Heart right ventricle (tissue), 16 donors: ENCODE data around the gene ZNF480. TPM values are rescaled to one million over a fixed set of nuclear protein-coding genes. Genes with fewer than 3 reads are reported as not detected.
"Not testable (repeated sequence)": the region's sequence is repeated elsewhere in the genome, so short reads cannot be mapped to it uniquely, and the experiment has no call there.

Experiments used
- ATAC-seq, 8 donors: fragments of 200-7000 bp; cut with Tn5 transposase; one replicate each; pipeline ENCODE4 v1.9.1; 2020; ENCODE audit warnings: mild to moderate bottlenecking in 8 of 8, moderate library complexity in 8 of 8, moderate number of reproducible peaks in 1 of 8
- DNase-seq, 2 donors: peaks; one replicate each; pipeline ENCODE4 v3.0.0-alpha.2; 2020
- H3K27ac ChIP-seq, 10 donors: fragments of 200-600 bp; sonication (generic) in 2 of 10; one replicate each; pipeline versions ENCODE4 v1.5.0 to v1.8.0; 2020 to 2022; ENCODE audit warnings: mild to moderate bottlenecking in 3 of 10
- H3K27me3 ChIP-seq, 7 donors: fragments of 200-600 bp; one replicate each; pipeline ENCODE4 v1.8.0; 2021 to 2022; ENCODE audit warnings: mild to moderate bottlenecking in 2 of 7
- H3K36me3 ChIP-seq, 9 donors: fragments of 200-600 bp; sonication (generic) in 1 of 9; one replicate each; pipeline versions ENCODE4 v1.5.0 to v1.8.0; 2020 to 2022; ENCODE audit warnings: mild to moderate bottlenecking in 2 of 9
- H3K4me1 ChIP-seq, 9 donors: fragments of 200-600 bp; sonication (generic) in 1 of 9; one replicate each; pipeline versions ENCODE4 v1.5.0 to v1.8.0; 2020 to 2022; ENCODE audit warnings: mild to moderate bottlenecking in 4 of 9
- H3K4me3 ChIP-seq, 10 donors: fragments of 200-600 bp; sonication (generic) in 2 of 10; one replicate each; pipeline versions ENCODE4 v1.5.0 to v1.8.0; 2020 to 2022; ENCODE audit warnings: mild to moderate bottlenecking in 7 of 10, moderate library complexity in 2 of 10
- H3K9me3 ChIP-seq, 11 donors: fragments of 200-600 bp in 10 of 11; sonication (generic) in 2 of 11; one replicate each; pipeline versions ENCODE4 v1.5.0 to v1.8.0; 2013 to 2022; ENCODE audit warnings: mild to moderate bottlenecking in 2 of 11, control low read depth in 1 of 11, moderate library complexity in 1 of 11
- WGBS, 2 donors: extraction: QIAGEN DNeasy Blood & Tissue Kit; methylation state at CpG; one replicate each; pipeline ENCODE4 v1.1.7; 2013; ENCODE audit warnings: inconsistent platforms in 1 of 2; 5-methylcytosine and 5-hydroxymethylcytosine counted together
- intact Hi-C, 10 donors: fragments of 100-400 bp; cut with DNase I; formaldehyde crosslinking; loops; one replicate each; pipeline versions ENCODE4 v1.11.1 to v1.14.2; 2022
- long read RNA-seq, 3 donors: library from polyadenylated mRNA; unstranded; transcript quantifications; one replicate each; pipeline ENCODE4 v2.0.0, GENCODE V29; 2020 to 2021
- polyA plus RNA-seq, 2 donors: library from polyadenylated mRNA; stranded (reverse); fragments of 200-250 nt; gene quantifications; one replicate each; pipeline ENCODE4 v1.2.3, GENCODE V29; 2013
- total RNA-seq, 10 donors: library from RNA; stranded (reverse); fragmentation: NEBNext Ultra II Directional in 3 of 10; extraction: Animal tissue kit (Norgen Biotek cat#: 25700) in 3 of 10; gene quantifications; one replicate each; pipeline versions ENCODE4 v1.2.1 to v1.2.4, GENCODE V29; 2021 to 2023
- TF ChIP-seq, protein P1 (sequence below), 9 donors: fragments of 200-600 bp; sonication (generic) in 2 of 9; IDR thresholded peaks; one replicate each; pipeline versions ENCODE4 v1.5.0 to v1.8.0; 2021 to 2022; ENCODE audit warnings: antibody characterized with exemption in 9 of 9, mild to moderate bottlenecking in 5 of 9, moderate library complexity in 1 of 9
- donor health status: Arrhythmogenic right ventricular cardiomyopathy.
- donor health status: ischemic (EF 13 %, LVEDD 7.1; RV severe dilation, severe dysfunction).
- donor health status: healthy with polysubstance abuse.
- donor health status: DM: no; HTN: yes; CAD: no.
- donor health status: DM: no; HTN: no; CAD: no.
- donor health status: ischemic (EF 25% LVEDD 6.9; RV normal size, moderate dysfunction).
- donor health status: ischemic (EF 25% LVEDD 5.7; RV mildly dilated, moderate dysfunction).
- donor health status: healthy.
- donor health status: DM: yes; HTN: yes; CAD: no.
- donor health status: Ischemic cardiomyopathy.
- donor health status: ischemic (EF 35%, LVEDD 5.7; RV mildly dilated, moderate dysfunction).
- donor health status: nonischemic (EF 11% LVEDD 7.7; RV severe dilation, severe dysfunction).
- donor health status: DM: yes; HTN: yes; CAD: no.
- donor health status: PGD.
- donor health status: ischemic (EF 29% LVEDD 5.4; RV normal size, mild dysfunction).
- donor health status: nonischemic (EF 23%, LVEDD 6.1; RV moderate dilation, normal function).

The ZNF480 gene
- total RNA-seq (10 to 100 TPM; 11.4 to 19.6 (median 13.4) TPM), polyA plus RNA-seq (10 to 100 TPM in 1 of 2 donors, 1 to 10 TPM in 1; 6.9 to 16.2 TPM)
- long read RNA-seq, donor 1, full-length matches to known transcripts: 2 of 8 reads
- long read RNA-seq, donor 1, partial matches to known transcripts: 4 of 8 reads
- long read RNA-seq, donor 1, other reads (novel, unspliced or antisense): 2 of 8 reads
- long read RNA-seq, donor 2, full-length matches to known transcripts: 3 of 13 reads
- long read RNA-seq, donor 2, partial matches to known transcripts: 8 of 13 reads
- long read RNA-seq, donor 2, other reads (novel, unspliced or antisense): 2 of 13 reads
- long read RNA-seq, donor 3, full-length matches to known transcripts: 7 of 11 reads
- long read RNA-seq, donor 3, partial matches to known transcripts: 0 of 11 reads
- long read RNA-seq, donor 3, other reads (novel, unspliced or antisense): 4 of 11 reads

DNA sequence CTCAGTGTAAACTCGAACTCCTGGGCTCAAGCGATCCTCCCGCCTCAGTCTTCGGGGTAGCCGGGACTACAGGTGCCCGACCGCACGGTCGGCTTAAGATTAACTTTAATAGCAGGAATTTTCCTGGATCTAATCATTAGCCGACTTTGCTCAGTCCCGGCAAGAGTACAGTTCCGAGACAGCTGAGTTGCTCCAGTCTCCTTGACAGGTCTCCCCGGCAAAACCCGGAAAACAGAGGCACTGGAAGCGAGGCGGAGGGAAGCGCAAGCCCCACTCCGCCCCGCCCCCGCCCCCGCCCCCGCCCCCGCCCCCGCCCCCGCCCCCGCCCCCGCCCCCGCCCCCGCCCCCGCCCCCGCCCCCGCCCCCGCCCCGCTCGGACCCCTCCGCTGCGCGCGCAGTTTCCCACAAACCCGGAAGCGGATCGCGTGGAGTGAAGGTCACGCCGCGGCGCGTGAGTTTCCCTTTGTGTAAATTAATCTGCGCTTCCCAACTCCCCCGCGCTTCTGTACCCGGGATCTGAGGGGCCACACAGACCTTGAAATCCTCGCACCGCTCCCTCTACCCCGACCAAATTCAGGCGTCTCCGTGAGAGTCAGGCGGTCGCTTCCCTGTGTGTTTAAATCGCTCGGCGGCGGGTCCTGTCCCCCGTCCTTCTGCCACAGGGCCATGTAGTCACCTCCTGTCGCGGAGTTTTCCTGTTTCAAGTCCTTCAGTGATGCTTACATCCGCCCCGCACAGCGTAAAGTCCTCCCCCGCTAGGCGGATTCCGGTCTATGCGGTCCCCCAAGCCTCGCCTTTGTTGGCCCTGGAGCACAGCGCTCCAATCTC lies at the start of gene ZNF480:
Gene ZNF480, plus strand, starts transcription at position 397 of the 828 bp plus-strand sequence. CDS start 3,244 bp downstream, outside the sequence.
- ATAC-seq (peak; percentile 84 to 93 (median 90)), DNase-seq (peak; percentile 84 to 89)
- TF ChIP-seq, protein P1, sequence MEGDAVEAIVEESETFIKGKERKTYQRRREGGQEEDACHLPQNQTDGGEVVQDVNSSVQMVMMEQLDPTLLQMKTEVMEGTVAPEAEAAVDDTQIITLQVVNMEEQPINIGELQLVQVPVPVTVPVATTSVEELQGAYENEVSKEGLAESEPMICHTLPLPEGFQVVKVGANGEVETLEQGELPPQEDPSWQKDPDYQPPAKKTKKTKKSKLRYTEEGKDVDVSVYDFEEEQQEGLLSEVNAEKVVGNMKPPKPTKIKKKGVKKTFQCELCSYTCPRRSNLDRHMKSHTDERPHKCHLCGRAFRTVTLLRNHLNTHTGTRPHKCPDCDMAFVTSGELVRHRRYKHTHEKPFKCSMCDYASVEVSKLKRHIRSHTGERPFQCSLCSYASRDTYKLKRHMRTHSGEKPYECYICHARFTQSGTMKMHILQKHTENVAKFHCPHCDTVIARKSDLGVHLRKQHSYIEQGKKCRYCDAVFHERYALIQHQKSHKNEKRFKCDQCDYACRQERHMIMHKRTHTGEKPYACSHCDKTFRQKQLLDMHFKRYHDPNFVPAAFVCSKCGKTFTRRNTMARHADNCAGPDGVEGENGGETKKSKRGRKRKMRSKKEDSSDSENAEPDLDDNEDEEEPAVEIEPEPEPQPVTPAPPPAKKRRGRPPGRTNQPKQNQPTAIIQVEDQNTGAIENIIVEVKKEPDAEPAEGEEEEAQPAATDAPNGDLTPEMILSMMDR (IDR thresholded peaks at IDR 0.05): peak in 3 of 9 donors; percentile 15 to 31 (median 17)
- WGBS, 2 donors: 0% methylated on average over 51 to 63 of the region's 75 CpGs
- H3K9me3 ChIP-seq: peaks cover 0 to 51% (median 0%) of the 10 kb centered on the region in 11 donors
- H3K4me1 ChIP-seq: peaks cover 0 to 22% (median 15%) of the 10 kb centered on the region in 9 donors
- intact Hi-C loops: loop anchor here in 5 of 10 donors (1.0 to 5.0 kb wide), 3 partner anchors 28 to 40 kb away; partner anchors contain the start of genes ZNF610 (in 3 of the 5) and ZNF766 (in 3 of the 5)
- peak within 1 kb of the TSS; percentile 59 to 98 (median 85) for H3K4me3 ChIP-seq
- peak within 1 kb of the TSS; percentile 82 to 98 (median 94) for H3K27ac ChIP-seq
- H3K36me3 ChIP-seq: peaks cover 0 to 45% (median 19%) of the 10 kb centered on the region in 9 donors
- no peaks in the 10 kb centered on the region for H3K27me3 ChIP-seq

DNA sequence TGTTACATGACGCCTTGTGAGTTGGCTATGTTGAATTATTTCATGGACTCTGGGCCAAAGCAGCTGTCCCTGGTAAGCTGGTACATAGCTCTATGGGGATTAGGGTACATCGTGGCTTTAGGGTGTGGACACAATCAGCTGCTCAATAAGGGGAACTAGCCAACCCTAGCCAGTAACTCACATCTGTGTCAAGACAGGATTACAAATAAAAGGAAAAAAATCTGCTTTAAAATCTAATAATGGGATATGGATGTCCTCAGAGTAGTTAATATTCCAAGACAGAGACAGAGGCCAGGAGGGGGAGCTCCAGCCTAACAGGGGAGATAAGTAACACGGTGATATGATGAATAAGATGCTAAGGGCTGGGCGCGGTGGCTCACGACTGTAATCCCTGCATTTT lies 48.7 kb upstream of the ZNF480 start:
- Histone ChIP-seq H3K27ac (no peak overlapping the region), H3K4me3 (no peak overlapping the region), H3K36me3 (no peaks in the 10 kb centered on the region), H3K4me1 (no peaks in the 10 kb centered on the region), H3K27me3 (no peaks in the 10 kb centered on the region), H3K9me3 (no peaks in the 10 kb centered on the region)
- WGBS, 2 donors: 9 to 12% methylated on average over 6 of the region's 6 CpGs
- TF ChIP-seq, protein P1 (IDR thresholded peaks at IDR 0.05): peak in 8 of 9 donors; percentile 20 to 60 (median 56)
- intact Hi-C loops: loop anchor here in 4 of 10 donors (1.0 to 10.0 kb wide), 4 partner anchors 497 to 501 kb away; no protein-coding TSS in a partner anchor
- DNase-seq (peak; percentile 31 to 38), ATAC-seq (peak in 5 of 8 donors; percentile 49 to 77 (median 67))

DNA sequence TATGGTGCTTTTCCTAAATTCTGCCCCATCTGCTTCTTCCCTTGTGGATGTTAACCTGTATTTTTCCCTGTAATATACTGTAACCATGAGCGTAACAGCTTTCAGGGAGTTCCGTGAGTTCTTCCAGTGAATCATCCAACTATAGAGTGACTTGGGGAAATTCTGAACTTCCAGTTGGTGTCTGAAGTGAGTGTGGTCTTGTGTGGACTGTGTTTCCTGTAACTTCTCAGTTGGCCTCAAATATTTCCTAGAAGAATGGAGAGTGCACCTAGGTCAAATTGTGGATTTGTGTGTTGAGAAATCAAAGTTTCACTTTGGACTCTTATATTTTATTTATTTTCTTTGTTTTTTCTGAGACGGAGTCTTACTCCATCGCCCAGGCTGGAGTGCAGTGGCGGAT lies 38.5 kb upstream of the ZNF480 start:
- no peaks in the 10 kb centered on the region for H3K4me1 ChIP-seq
- H3K4me3 ChIP-seq: no peak overlapping the region
- H3K9me3 ChIP-seq: peaks cover 0 to 7% (median 0%) of the 10 kb centered on the region in 11 donors
- H3K27me3 ChIP-seq: no peaks in the 10 kb centered on the region
- WGBS, 2 donors: 96 to 98% methylated on average over 5 of the region's 5 CpGs
- intact Hi-C loops: no loop called here
- TF ChIP-seq, protein P1 (IDR thresholded peaks at IDR 0.05): no peak
- ATAC-seq (no peak), DNase-seq (no peak)
- no peak overlapping the region for H3K27ac ChIP-seq
- H3K36me3 ChIP-seq: no peaks in the 10 kb centered on the region

DNA sequence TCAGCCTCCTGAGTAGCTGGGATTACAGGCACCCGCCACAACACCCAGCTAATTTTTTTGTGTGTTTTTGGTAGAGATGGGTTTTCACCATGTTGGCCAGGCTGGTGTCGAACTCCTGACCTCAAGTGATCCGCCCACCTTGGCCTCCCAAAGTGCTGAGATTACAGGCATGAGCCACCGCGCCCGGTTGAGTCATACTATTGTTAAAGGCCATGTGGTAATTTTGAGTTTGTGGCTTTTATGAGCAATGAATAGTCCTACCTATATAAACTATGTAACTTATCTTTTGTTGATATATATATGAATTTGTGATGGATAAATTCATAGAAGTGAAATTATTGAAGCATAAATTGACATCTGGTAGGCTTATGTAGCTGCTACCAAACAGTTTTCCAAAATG lies 31.4 kb upstream of the ZNF480 start:
- H3K36me3 ChIP-seq, ATAC-seq, H3K27me3 ChIP-seq, H3K27ac ChIP-seq, H3K9me3 ChIP-seq, DNase-seq, intact Hi-C loops, H3K4me3 ChIP-seq: not testable (repeated sequence)
- 92 to 93% methylated on average over 6 of the region's 6 CpGs for WGBS, 2 donors
- peaks cover 0 to 11% (median 8%) of the 10 kb centered on the region in 9 donors for H3K4me1 ChIP-seq
